NCI-H524 (cell line): Measurements from ENCODE around the gene PPEF1.
"Not testable (repeated sequence)": the region's sequence is repeated elsewhere in the genome, so short reads cannot be mapped to it uniquely, and the experiment has no call there.

Experiments
- DNase-seq, 2 experiments: peaks; one replicate each; lab custom pipeline; 2025; lab: John Stamatoyannopoulos, UW

The PPEF1 gene

GRCh38 chrX:18793601-18794089, 86.2 kb downstream of the PPEF1 start:
- DNase-seq, result peak; percentile 92 to 97

DNA sequence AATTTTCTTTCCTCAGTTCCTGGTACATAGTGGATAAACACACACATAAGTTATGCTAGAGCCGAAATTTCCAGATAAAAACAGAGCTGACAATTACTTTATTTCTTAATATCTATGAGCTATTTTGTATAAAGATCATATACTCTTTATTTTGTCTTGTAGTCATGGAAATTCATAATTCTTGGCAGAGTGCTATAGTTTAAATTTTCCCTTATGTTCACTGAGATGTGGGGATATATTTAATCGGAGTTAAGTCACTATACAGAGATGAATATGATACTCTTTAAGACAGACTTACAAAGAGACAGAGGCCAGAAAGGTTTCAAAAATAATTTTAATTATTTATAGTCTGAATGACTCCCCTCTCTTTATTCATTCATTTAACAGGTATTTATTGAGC, 89.7 kb downstream of the PPEF1 start:
- no peak for DNase-seq

GRCh38 chrX:18799911-18800310, 92.5 kb downstream of the PPEF1 start:
- DNase-seq, result no peak

- no peak for DNase-seq
Observed at GRCh38 chrX:18809641-18810040, 102.2 kb downstream of the PPEF1 start.

DNA sequence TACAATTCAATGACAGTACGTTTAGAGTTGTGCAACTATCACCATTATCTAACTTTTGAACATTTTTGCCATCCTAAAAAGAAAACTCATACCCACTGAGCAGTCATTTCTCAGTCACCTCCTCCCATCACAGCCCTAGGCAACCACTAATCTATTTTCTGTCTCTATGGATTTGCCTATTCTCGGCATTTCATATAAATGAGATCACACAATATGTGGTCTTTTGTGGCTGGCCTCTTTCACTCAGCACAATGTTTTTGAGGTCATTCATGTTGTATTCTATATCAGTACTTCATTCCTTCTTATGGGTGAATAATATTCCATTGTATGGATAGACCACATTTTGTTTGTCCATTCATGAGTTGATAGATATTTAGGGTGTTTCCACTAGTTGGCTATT, 103.0 kb downstream of the PPEF1 start:
- no peak for DNase-seq

DNA sequence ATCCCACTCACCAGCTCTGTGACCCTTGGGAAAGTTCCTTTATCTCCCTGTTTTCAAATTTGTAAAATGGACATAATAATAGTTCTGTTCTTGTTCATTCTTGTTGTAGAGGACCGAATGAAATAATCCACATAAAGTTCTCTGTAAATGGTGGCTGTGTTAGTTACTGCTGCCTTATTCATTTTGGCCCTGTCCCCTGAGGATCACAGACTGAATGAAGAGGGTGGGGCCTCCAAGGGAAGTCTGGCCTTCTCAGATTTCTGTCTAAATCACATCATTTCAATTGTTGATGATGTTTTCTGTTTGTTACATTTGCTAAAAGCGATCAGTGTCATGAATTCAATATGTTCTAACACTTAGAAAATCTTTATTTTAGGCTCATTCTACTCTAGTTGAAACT, 117.9 kb downstream of the PPEF1 start:
- DNase-seq, result no peak

DNA sequence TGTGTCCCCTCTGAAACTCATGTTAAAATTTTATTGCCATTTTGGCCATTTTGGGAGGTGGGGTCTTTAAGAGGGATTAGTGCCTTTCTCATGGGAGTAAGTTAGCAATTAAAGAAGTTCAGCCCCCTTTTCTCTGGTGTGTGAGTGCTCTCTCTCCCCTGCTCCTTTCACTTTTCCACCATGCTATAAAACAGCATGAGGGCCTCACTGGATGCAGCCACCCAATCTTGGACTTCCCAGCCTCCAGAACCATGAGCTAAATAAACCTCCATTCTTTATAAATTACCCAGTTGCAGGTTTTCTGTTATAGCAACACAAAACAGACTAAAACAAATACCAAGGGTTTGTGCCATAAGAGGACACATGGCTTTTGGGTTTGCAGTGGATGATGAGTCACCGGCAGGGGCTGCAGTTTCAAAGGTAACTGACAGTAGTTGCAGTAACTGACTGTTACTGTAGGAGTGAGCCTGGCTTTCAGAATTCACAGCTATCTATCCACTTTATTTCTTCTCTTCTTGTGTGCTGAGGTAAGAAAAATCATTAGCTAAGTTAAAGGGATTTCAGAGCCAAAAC, 121.5 kb downstream of the PPEF1 start:
- peak in 1 of 2 experiments; percentile 33 for DNase-seq

GRCh38 chrX:18833071-18833731, 125.8 kb downstream of the PPEF1 start:
- peak in 1 of 2 experiments; percentile 13 for DNase-seq

- DNase-seq, result not testable (repeated sequence)
Observed at GRCh38 chrX:18847901-18848300, 140.5 kb downstream of the PPEF1 start.

GRCh38 chrX:18855919-18856644, 148.6 kb downstream of the PPEF1 start:
- no peak for DNase-seq

GRCh38 chrX:18856645-18856997, 149.2 kb downstream of the PPEF1 start:
- DNase-seq, result no peak

DNA sequence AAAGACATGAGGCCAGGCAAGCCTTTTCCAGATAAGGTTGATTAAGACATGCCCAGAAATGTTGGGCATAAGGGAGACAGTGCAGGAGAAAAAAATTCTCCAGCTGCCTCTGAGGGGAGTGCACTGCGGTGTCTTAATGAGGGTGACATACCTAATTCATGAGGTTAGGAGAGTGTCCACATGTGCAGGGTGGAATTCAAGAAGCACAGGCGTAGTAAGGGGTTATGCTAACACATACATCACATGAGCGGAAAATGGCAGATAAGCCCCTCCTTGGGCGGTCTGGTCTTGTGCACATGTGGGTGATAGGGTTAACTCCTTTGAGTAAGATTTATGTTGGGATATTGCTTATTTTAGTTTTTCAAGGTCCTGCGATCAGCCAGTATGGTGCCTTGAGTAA, 154.1 kb downstream of the PPEF1 start:
- DNase-seq, result no peak

- DNase-seq, result no peak
Observed at GRCh38 chrX:18864390-18864920, 157.0 kb downstream of the PPEF1 start.

GRCh38 chrX:18871161-18871890, 163.9 kb downstream of the PPEF1 start:
- no peak for DNase-seq

- no peak for DNase-seq
Observed at GRCh38 chrX:18871970-18872369, 164.5 kb downstream of the PPEF1 start.

DNA sequence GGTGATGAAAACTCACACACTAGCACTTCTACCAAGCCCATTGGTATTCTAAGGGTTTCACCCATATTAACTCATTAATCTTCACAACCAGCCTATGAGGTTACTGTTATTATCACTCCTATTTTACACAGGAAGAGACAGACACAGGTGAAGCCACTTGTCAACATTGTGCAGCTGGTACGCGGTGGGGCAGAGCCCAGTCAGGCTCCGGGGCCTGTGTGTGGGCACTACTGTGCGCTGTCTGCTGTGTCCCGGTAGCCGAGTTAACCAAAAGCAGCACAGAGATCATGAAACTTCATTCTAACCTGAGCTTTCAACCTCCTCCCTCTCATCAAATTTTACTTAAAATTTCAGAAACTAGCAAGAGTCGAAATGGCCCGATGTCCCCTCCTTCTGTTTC, 165.2 kb downstream of the PPEF1 start:
- DNase-seq, result no peak

DNA sequence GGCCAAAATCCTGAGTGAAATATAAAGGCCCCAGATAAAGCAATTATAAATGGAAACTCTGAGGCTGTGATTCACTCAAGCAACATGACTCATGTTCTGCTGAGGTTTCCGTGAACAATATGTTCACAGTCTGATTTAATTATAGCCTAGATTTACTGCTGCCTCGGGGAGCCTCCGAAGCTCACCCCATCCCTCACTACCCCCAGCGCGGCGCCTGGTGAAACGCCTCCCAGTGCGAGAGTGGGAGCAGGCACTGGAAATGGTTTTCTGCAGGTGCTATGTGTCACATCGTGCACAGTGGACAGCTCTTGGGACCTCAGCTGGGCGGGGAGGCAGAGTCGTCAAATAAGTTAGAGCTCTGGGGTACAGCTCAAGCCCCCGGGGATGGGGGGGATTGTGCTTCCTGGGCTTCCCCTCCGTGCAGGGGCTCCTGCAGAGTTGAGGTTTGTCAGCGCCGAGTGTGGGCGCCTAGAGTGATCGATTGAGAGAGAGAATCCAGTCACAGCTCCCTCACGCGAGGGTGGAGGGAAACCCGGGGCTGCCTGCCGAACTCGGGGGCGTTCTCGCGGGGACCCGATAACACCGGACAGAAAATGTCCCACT, 165.8 kb downstream of the PPEF1 start:
- DNase-seq, result no peak

- DNase-seq, result no peak
Observed at GRCh38 chrX:18873836-18874235, 166.4 kb downstream of the PPEF1 start.

DNA sequence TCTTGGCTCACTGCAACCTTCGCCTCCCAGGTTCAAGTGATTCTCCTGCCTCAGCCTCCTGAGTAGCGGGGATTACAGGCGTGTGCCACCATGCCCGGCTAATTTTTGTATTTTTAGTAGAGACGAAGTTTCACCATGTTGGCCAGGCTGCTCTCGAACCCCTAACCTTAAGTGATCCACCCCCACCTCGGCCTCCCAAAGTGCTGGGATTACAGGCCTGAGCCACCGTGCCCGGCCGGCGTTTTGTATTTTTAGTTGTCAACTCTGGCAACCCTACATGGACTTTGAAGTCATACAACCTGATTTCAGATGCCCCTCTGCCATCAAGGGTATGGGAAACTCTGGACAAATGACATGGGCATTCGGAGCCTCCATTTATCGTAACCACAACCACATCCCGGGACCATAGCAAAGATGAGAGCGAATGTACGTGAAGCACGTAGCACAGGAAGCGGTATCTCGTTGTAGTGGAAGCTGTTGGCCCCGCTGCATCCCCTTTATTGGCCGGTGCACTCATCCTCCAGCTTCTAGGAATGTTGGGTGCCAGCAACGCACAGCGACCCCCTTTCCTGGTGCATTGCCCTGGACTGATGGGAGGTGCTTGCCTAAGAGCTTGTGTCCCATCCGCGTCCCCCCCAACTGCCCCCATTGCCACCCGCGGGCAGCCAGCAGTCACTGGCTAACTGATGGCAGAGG, 167.3 kb downstream of the PPEF1 start:
- no peak for DNase-seq

DNA sequence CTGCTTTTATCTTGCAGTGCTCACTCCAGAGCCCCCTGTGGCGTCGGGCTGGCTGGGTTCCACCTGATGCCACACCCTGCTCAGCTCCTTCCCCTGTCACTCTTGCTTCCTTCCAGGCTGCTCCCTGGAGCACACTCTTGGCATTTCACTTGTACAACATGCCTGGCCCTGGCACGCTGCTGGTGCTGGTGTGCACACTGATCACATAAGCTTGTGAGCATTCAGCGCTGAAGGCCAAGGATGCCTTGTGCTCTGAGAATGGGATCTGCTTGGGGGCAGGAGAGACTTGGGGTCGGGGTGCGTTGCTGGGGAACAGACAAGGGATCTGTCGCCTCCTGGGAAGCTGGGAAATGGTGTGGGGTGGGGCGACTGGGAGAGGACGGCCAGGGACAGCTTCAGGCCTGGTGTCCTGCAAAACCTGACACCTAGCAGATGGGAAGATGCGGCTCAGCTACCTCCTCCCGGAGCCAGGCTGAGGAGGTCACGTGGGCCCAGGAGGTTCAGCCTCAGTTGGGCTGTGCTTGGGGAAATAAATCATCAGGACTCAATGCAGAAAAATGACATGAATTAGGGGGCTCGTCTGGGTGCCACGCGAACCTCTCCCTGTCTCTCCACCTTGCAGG, 167.9 kb downstream of the PPEF1 start:
- peak; percentile 62 to 74 for DNase-seq

DNA sequence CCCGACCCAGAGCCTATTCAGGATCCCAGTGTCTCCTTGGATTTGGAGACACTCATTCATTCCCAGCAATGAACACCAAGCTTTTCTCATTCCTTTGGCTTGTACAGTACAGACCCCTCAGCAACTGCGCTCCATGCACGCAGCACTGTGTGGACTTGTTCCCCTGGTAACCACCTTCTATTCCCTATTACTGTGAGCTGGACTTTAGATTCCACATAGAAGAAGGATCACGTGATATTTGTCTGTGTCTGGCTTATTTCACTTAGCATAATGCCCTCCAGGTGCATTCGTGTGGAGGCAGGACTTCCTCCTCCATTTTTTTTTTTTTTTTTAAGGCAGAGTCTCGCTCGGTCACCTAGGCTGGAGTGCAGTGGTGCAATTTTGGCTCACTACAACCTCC, 170.0 kb downstream of the PPEF1 start:
- no peak for DNase-seq
